ENCODE data around the gene MAGED1.

DNA sequence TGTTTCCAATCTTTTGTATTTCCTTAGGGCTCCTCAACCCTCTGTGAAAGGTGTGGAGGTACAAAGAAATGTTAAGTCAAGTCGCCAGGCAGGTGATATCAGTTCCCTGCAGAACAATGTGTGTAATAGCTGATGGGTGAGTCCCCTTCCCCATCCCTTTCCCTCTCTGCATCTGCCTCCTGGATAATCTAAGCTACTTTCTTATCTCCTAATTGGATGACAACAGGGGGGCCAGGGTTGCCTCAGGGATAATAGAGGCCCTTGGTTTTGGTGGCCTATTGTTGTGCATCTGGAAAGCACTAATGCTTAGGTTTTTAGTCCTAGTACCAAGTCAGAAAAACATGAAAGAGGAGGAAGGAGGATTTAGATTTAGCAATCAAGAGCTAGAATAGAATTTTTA is 29.1 kb downstream of the MAGED1 start:
- TF ChIP-seq, protein P1, sequence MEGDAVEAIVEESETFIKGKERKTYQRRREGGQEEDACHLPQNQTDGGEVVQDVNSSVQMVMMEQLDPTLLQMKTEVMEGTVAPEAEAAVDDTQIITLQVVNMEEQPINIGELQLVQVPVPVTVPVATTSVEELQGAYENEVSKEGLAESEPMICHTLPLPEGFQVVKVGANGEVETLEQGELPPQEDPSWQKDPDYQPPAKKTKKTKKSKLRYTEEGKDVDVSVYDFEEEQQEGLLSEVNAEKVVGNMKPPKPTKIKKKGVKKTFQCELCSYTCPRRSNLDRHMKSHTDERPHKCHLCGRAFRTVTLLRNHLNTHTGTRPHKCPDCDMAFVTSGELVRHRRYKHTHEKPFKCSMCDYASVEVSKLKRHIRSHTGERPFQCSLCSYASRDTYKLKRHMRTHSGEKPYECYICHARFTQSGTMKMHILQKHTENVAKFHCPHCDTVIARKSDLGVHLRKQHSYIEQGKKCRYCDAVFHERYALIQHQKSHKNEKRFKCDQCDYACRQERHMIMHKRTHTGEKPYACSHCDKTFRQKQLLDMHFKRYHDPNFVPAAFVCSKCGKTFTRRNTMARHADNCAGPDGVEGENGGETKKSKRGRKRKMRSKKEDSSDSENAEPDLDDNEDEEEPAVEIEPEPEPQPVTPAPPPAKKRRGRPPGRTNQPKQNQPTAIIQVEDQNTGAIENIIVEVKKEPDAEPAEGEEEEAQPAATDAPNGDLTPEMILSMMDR (conservative IDR thresholded peaks at IDR 0.05; ENCODE audit: low read depth in 2 of 2) = no peak
- no peak for TF ChIP-seq EZH2 (IDR thresholded peaks at IDR 0.05; ENCODE audit: low read depth, unreplicated experiment)

Measured in GM23338 (cell line).